NB4 (cell line): ENCODE results near the gene BTBD9.

ENCODE experiments used
- DNase-seq: peaks from one replicate; pipeline ENCODE4 v3.0.0; 2010; ENCODE audit warnings: low read depth
- H3K4me3 ChIP-seq: one replicate; pipeline ENCODE4 v1.5.1; 2011; ENCODE audit warnings: mild to moderate bottlenecking, low read depth, low read length, moderate library complexity
- MAX ChIP-seq: IDR thresholded peaks from 2 replicates; pipeline ENCODE4 v1.6.1; 2011; ENCODE audit warnings: low read depth, low read length
- MYC ChIP-seq: IDR thresholded peaks from 2 replicates; pipeline ENCODE4 v1.6.1; 2011; ENCODE audit warnings: low read depth, low read length
- POLR2A ChIP-seq: IDR thresholded peaks from 2 replicates; pipeline ENCODE4 v1.6.1; 2011; ENCODE audit warnings: mild to moderate bottlenecking; ENCODE audit not compliant: insufficient read length; ENCODE audit errors: extremely low read depth
- TF ChIP-seq, protein P1 (sequence below): IDR thresholded peaks from one replicate; pipeline ENCODE4 v1.5.1; 2012; ENCODE audit warnings: low read depth, low read length

Gene BTBD9

GRCh38 chr6:38193481-38194281, 446.0 kb downstream of the BTBD9 start:
- no peak for DNase-seq
- no peak overlapping the region for H3K4me3 ChIP-seq
- TF ChIP-seq MAX (no peak), MYC (no peak)
- TF ChIP-seq, protein P1, sequence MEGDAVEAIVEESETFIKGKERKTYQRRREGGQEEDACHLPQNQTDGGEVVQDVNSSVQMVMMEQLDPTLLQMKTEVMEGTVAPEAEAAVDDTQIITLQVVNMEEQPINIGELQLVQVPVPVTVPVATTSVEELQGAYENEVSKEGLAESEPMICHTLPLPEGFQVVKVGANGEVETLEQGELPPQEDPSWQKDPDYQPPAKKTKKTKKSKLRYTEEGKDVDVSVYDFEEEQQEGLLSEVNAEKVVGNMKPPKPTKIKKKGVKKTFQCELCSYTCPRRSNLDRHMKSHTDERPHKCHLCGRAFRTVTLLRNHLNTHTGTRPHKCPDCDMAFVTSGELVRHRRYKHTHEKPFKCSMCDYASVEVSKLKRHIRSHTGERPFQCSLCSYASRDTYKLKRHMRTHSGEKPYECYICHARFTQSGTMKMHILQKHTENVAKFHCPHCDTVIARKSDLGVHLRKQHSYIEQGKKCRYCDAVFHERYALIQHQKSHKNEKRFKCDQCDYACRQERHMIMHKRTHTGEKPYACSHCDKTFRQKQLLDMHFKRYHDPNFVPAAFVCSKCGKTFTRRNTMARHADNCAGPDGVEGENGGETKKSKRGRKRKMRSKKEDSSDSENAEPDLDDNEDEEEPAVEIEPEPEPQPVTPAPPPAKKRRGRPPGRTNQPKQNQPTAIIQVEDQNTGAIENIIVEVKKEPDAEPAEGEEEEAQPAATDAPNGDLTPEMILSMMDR, result no peak

DNA sequence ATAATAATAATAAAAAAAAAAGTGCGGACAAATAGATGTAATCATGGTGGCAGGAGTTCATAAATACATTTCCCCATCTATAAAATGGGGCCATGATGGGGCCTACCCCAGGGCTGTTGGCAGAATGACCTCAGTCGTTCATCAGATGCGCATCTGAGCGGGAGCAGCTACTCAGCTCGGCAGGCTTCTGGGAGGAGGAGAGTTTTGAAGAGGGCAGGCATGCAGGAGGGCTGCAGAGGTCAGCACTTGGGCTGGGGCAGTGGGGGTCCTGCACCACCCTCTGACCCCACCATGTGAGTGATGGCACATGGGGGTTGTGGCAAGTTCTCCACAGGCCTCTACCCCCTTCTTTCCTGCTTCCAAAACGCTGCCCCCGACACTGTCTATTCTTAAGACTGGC, 446.7 kb downstream of the BTBD9 start:
- H3K4me3 ChIP-seq, result no peak overlapping the region
- TF ChIP-seq MYC, result no peak
- TF ChIP-seq, protein P1, result no peak
- no peak for TF ChIP-seq POLR2A
- TF ChIP-seq MAX, result no peak
- no peak for DNase-seq

DNA sequence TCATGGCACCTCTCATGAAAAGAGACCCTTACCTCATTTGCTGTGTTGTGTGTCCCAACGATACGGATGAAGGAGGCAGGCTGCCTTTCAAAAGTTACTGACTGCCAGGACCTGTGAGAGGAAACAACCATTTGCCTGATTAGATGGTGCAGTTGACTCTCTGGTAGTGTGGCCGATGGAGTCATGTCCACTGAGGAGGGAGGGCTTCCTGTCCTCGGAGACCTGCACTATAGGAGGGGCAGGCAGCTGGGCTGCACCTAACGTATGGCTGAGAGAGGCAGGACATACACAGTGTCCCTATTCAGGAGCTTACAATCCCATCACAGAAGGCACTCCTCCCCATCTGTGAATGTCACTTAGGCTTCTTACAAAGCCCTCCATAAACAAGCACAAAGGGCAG, 447.2 kb downstream of the BTBD9 start:
- no peak for DNase-seq
- no peak overlapping the region for H3K4me3 ChIP-seq
- TF ChIP-seq MAX (no peak), MYC (no peak), POLR2A (no peak)
- TF ChIP-seq, protein P1, result no peak

- TF ChIP-seq MYC, result no peak
- TF ChIP-seq POLR2A, result no peak
- TF ChIP-seq, protein P1, result no peak
- no peak for TF ChIP-seq MAX
- H3K4me3 ChIP-seq, result no peak overlapping the region
- no peak for DNase-seq
These were observed 447.7 kb downstream of the BTBD9 start for GRCh38 chr6:38192011-38192410.

DNA sequence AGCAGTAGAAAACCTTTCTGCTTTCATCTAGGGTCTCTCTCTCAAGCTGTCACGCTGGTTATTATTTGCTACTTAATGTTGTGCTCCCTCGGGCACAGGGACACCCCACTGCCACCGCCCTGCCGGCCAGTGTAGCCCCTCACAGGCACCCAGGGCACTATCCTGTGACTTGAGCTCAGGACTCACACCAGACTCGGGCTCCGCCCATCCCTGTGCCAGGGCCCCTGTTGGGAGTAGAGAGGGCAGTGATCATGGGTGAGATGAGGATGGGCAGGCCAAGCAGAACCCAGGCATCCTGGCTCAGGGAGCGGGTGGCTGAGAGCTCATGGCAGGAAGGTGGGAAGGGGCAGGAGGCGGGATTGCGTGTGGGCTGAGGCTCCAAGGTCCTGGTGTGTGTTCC, 448.3 kb downstream of the BTBD9 start:
- no peak for DNase-seq
- H3K4me3 ChIP-seq, result no peak overlapping the region
- TF ChIP-seq MYC (no peak), POLR2A (no peak), MAX (no peak)
- TF ChIP-seq, protein P1, result no peak
